ENCODE data around the gene PRKD1. TPM values are rescaled to one million over a fixed set of nuclear protein-coding genes. Genes with fewer than 3 reads are reported as not detected.

PRKD1 gene
- total RNA-seq, 1 donor from 2014 or later, result 11.8 TPM

DNA sequence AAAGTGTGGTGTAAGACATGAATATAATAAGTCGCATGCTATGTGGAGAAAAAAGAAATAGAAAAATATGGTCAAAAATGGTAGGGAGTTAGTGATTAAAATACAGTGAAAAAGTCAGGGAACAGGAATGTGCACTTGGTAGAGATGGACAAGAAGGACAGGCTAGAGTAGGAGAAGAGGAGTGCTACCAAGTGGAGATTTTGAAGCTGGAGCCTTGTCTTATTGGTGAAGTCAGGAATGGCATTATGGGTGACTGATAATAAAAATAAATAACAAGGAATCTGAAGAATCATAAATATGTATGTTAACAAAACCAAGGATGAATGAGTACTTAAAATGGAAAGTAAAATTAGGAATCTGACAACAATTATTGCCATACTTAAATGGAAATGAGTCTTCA, 204.8 kb downstream of the PRKD1 start:
- no peak for DNase-seq (ENCODE audit: extremely low spot score in 2 of 2)
- no peaks in the 10 kb centered on the region for H3K36me3 ChIP-seq
- H3K27ac ChIP-seq, result no peak overlapping the region
- peaks cover 8% of the 10 kb centered on the region for H3K4me1 ChIP-seq
- H3K9me3 ChIP-seq, result no peaks in the 10 kb centered on the region
- TF ChIP-seq, protein P1, sequence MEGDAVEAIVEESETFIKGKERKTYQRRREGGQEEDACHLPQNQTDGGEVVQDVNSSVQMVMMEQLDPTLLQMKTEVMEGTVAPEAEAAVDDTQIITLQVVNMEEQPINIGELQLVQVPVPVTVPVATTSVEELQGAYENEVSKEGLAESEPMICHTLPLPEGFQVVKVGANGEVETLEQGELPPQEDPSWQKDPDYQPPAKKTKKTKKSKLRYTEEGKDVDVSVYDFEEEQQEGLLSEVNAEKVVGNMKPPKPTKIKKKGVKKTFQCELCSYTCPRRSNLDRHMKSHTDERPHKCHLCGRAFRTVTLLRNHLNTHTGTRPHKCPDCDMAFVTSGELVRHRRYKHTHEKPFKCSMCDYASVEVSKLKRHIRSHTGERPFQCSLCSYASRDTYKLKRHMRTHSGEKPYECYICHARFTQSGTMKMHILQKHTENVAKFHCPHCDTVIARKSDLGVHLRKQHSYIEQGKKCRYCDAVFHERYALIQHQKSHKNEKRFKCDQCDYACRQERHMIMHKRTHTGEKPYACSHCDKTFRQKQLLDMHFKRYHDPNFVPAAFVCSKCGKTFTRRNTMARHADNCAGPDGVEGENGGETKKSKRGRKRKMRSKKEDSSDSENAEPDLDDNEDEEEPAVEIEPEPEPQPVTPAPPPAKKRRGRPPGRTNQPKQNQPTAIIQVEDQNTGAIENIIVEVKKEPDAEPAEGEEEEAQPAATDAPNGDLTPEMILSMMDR (IDR thresholded peaks at IDR 0.05), result no peak
- TF ChIP-seq POLR2A (IDR thresholded peaks at IDR 0.05) (no peak), POLR2AphosphoS5 (IDR thresholded peaks at IDR 0.05; ENCODE audit: insufficient read depth in 1 of 2, low read depth in 1 of 2) (no peak)
- no peaks in the 10 kb centered on the region for H3K27me3 ChIP-seq
- H3K4me3 ChIP-seq, result no peak overlapping the region
- intact Hi-C loops (cut with DNase I), result no loop called here

DNA sequence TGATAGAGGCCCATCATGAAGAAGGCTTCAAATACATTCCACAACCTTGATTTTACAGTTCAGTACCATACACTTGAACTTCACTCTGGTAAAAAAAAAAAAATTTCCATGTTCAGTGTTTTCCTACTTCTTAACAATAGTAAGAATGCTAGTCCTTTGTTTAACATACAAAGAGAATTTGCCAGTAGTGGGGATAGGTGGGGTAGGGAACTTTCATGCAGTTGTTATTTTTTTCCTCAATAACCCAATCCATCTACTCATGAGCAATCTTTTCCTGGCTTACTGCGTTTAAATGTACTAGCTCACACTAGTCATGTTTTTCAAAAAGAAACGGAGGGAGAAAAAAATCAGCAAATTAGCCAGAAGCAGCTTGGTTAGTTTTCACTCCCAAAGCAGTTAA, 206.1 kb downstream of the PRKD1 start:
- no peaks in the 10 kb centered on the region for H3K9me3 ChIP-seq
- no peak for TF ChIP-seq POLR2A (IDR thresholded peaks at IDR 0.05)
- no peak for TF ChIP-seq POLR2AphosphoS5 (IDR thresholded peaks at IDR 0.05; ENCODE audit: insufficient read depth in 1 of 2, low read depth in 1 of 2)
- TF ChIP-seq, protein P1 (IDR thresholded peaks at IDR 0.05), result no peak
- no peak overlapping the region for H3K4me3 ChIP-seq
- H3K27ac ChIP-seq, result no peak overlapping the region
- H3K27me3 ChIP-seq, result no peaks in the 10 kb centered on the region
- H3K36me3 ChIP-seq, result no peaks in the 10 kb centered on the region
- no peak for DNase-seq (ENCODE audit: extremely low spot score in 2 of 2)
- intact Hi-C loops (cut with DNase I), result no loop called here
- H3K4me1 ChIP-seq, result peaks cover 8% of the 10 kb centered on the region

DNA sequence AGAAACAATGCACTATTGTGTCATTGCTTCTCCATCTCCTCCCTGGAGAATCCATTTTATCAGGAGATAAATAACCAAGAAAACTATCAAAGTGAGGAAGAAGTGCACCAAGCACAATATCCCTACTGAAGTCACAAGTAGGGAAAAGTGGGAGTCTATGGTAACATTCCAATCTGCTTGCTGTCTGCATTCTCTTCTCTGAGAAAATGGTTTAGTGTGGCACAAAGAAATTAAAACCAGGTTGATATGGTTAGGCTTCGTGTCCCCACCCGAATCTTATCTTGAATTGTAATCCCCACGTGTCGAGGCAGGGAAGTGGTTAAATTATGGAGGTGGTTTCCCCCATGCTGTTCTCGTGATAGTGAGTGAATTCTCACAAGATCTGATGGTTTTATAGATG, 209.7 kb downstream of the PRKD1 start:
- no peak overlapping the region for H3K4me3 ChIP-seq
- no peak for DNase-seq (ENCODE audit: extremely low spot score in 2 of 2)
- TF ChIP-seq POLR2A (IDR thresholded peaks at IDR 0.05), result no peak
- TF ChIP-seq POLR2AphosphoS5 (IDR thresholded peaks at IDR 0.05; ENCODE audit: insufficient read depth in 1 of 2, low read depth in 1 of 2), result no peak
- TF ChIP-seq, protein P1 (IDR thresholded peaks at IDR 0.05), result no peak
- no peak overlapping the region for H3K27ac ChIP-seq
- no peaks in the 10 kb centered on the region for H3K27me3 ChIP-seq
- H3K36me3 ChIP-seq, result no peaks in the 10 kb centered on the region
- intact Hi-C loops (cut with DNase I), result no loop called here
- no peaks in the 10 kb centered on the region for H3K4me1 ChIP-seq
- H3K9me3 ChIP-seq, result no peaks in the 10 kb centered on the region

DNA sequence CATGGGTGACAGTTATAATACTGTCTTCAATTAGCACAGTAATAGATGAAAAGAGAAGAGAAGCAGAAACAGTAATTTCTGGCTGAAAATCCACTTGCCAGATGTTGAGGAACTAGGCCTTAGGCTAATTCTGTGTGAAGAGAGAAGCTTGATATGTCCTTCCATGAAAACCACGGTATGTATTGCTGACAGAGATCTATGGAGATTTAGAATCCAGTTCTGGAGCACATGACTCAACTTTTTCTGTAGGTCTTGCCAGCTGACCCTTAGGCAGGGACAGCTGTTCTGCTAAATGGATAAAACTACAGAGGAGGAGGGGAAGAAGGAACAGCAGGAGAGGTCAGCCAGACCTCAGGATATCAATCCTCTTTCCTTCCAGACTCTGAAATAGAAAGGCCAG, 211.5 kb downstream of the PRKD1 start:
- H3K4me3 ChIP-seq, result no peak overlapping the region
- no peaks in the 10 kb centered on the region for H3K36me3 ChIP-seq
- intact Hi-C loops (cut with DNase I), result no loop called here
- no peak overlapping the region for H3K27ac ChIP-seq
- H3K4me1 ChIP-seq, result no peaks in the 10 kb centered on the region
- DNase-seq (ENCODE audit: extremely low spot score in 2 of 2), result no peak
- no peaks in the 10 kb centered on the region for H3K9me3 ChIP-seq
- TF ChIP-seq, protein P1 (IDR thresholded peaks at IDR 0.05), result no peak
- TF ChIP-seq POLR2A (IDR thresholded peaks at IDR 0.05) (no peak), POLR2AphosphoS5 (IDR thresholded peaks at IDR 0.05; ENCODE audit: insufficient read depth in 1 of 2, low read depth in 1 of 2) (no peak)
- no peaks in the 10 kb centered on the region for H3K27me3 ChIP-seq

DNA sequence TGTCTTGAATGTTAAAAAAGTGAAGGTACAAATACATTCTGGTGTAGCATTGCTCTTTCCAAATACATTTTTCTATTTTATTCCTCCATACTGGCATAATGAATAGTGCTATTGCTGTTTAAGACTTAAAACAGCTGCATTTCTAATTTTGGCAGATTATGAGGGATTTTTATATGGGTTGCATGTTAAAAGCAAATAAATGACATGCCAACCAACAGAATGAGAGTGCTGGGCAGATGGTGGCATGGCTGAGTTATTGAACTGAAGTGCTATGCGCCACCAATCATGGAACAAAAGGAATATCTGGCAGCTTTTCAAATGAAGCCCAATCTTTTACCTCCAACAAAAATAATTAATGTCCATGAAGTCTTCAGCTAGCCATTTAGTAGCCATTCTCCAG, 215.0 kb downstream of the PRKD1 start:
- H3K9me3 ChIP-seq, result no peaks in the 10 kb centered on the region
- H3K27me3 ChIP-seq, result no peaks in the 10 kb centered on the region
- H3K4me3 ChIP-seq, result no peak overlapping the region
- no peak for TF ChIP-seq POLR2A (IDR thresholded peaks at IDR 0.05)
- TF ChIP-seq POLR2AphosphoS5 (IDR thresholded peaks at IDR 0.05; ENCODE audit: insufficient read depth in 1 of 2, low read depth in 1 of 2), result no peak
- TF ChIP-seq, protein P1 (IDR thresholded peaks at IDR 0.05), result no peak
- H3K4me1 ChIP-seq, result no peaks in the 10 kb centered on the region
- DNase-seq (ENCODE audit: extremely low spot score in 2 of 2), result no peak
- intact Hi-C loops (cut with DNase I), result no loop called here
- no peak overlapping the region for H3K27ac ChIP-seq
- H3K36me3 ChIP-seq, result no peaks in the 10 kb centered on the region
